WI38 (cell line): ENCODE results near the gene SLC27A4.

Source experiments
- H3K4me3 ChIP-seq: 2 replicates; pipeline ENCODE4 v1.5.1; 2011; ENCODE audit warnings: low read depth, mild to moderate bottlenecking, control low read depth, low read length
- CTCF ChIP-seq: IDR thresholded peaks from 2 replicates; pipeline ENCODE4 v1.5.1; 2012; ENCODE audit warnings: low read depth, mild to moderate bottlenecking, control low read depth, low read length

The SLC27A4 gene

GRCh38 chr9:128392302-128393144, 52.2 kb downstream of the SLC27A4 start:
- H3K4me3 ChIP-seq: no peak overlapping the region
- TF ChIP-seq CTCF: no peak

GRCh38 chr9:128393145-128393775, 52.9 kb downstream of the SLC27A4 start:
- TF ChIP-seq CTCF: no peak
- H3K4me3 ChIP-seq: no peak overlapping the region

- no peak overlapping the region for H3K4me3 ChIP-seq
- no peak for TF ChIP-seq CTCF
Observed at GRCh38 chr9:128393970-128394369, 53.6 kb downstream of the SLC27A4 start.

- no peak for TF ChIP-seq CTCF
Observed at GRCh38 chr9:128394379-128395168, 54.2 kb downstream of the SLC27A4 start.

GRCh38 chr9:128396970-128397613, 56.8 kb downstream of the SLC27A4 start:
- H3K4me3 ChIP-seq: no peak overlapping the region

More at GRCh38 chr9:128394379-128395168, 54.2 kb downstream of the SLC27A4 start:
- H3K4me3 ChIP-seq: no peak overlapping the region

GRCh38 chr9:128397831-128398230, 57.5 kb downstream of the SLC27A4 start:
- no peak for TF ChIP-seq CTCF
- H3K4me3 ChIP-seq: no peak overlapping the region

More at GRCh38 chr9:128396970-128397613, 56.8 kb downstream of the SLC27A4 start:
- no peak for TF ChIP-seq CTCF
